Right lobe of liver (tissue), 4 donors: Measurements from ENCODE around the gene POLR2E.

ENCODE experiments used
- CTCF ChIP-seq, 4 donors: fragments of 200-600 bp in 3 of 4; fragments of 450-650 bp in 1 of 4; IDR thresholded peaks; one replicate each; pipeline versions ENCODE4 v1.5.1 to v1.8.0; 2016 to 2022; ENCODE audit warnings: antibody characterized with exemption in 4 of 4, mild to moderate bottlenecking in 2 of 4
- POLR2A ChIP-seq: fragments of 450-650 bp; IDR thresholded peaks from one replicate; pipeline ENCODE4 v1.6.1; 2017; ENCODE audit warnings: antibody characterized with exemption, mild to moderate bottlenecking
- donor health status: DM: no; HTN: no; CAD: no.
- donor health status: DM: no; HTN: no; CAD: no.
- donor health status: DM: no; HTN: yes; CAD: no.

GRCh38 chr19:1125601-1126467 is 30.7 kb upstream of the POLR2E start:
- TF ChIP-seq CTCF (IDR thresholded peaks at IDR 0.05) (no peak), POLR2A (no peak)
